Stomach (tissue), 9 donors: ENCODE measurements around the gene SFT2D3. TPM values are rescaled to one million over a fixed set of nuclear protein-coding genes. Genes with fewer than 3 reads are reported as not detected.

Experiments used
- DNase-seq, 2 donors: peaks; one replicate each; pipeline versions ENCODE4 v3.0.0 to v3.0.0-alpha.2; 2013 to 2019
- H3K27ac ChIP-seq, 5 donors: fragments of 200-600 bp in 4 of 5; sonication (generic) in 4 of 5; one replicate each; pipeline ENCODE4 v1.5.1; 2013 to 2019; ENCODE audit warnings: mild to moderate bottlenecking in 1 of 5, moderate library complexity in 1 of 5
- H3K27me3 ChIP-seq, 3 donors: fragments of 200-600 bp; sonication (generic); one replicate each; pipeline ENCODE4 v1.5.1; 2017 to 2019; ENCODE audit warnings: mixed run types in 1 of 3
- H3K36me3 ChIP-seq, 4 donors: fragments of 200-600 bp; sonication (generic); 1 replicate in 3 of 4; 2 replicates in 1 of 4; pipeline ENCODE4 v1.5.1; 2016 to 2019
- H3K4me1 ChIP-seq, 4 donors: fragments of 200-600 bp; sonication (generic); one replicate each; pipeline ENCODE4 v1.5.1; 2016 to 2019
- H3K4me3 ChIP-seq, 4 donors: fragments of 200-600 bp; sonication (generic) in 3 of 4; one replicate each; pipeline ENCODE4 v1.5.1; 2016 to 2019; ENCODE audit warnings: mild to moderate bottlenecking in 1 of 4
- H3K9me3 ChIP-seq, 4 donors: fragments of 200-600 bp; sonication (generic); one replicate each; pipeline ENCODE4 v1.5.1; 2016 to 2019
- CTCF ChIP-seq, 7 experiments: fragments of 450-650 bp in 4 of 7; fragments of 200-600 bp in 3 of 7; sonication (generic) in 3 of 7; IDR thresholded peaks; one replicate each; pipeline ENCODE4 v1.5.1; 2016 to 2019; ENCODE audit warnings: antibody characterized with exemption in 7 of 7, control low read depth in 2 of 7, mild to moderate bottlenecking in 1 of 7
- EP300 ChIP-seq: sonication (generic); formaldehyde crosslinking; IDR thresholded peaks from one replicate; pipeline ENCODE4 v1.6.1; 2017; ENCODE audit warnings: antibody characterized with exemption
- POLR2A ChIP-seq, 4 donors: fragments of 450-650 bp; IDR thresholded peaks; one replicate each; pipeline ENCODE4 v1.6.1; 2016; ENCODE audit warnings: antibody characterized with exemption in 4 of 4, control low read depth in 2 of 4, mild to moderate bottlenecking in 1 of 4, moderate library complexity in 1 of 4
- POLR2AphosphoS5 ChIP-seq, 3 donors: sonication (generic); formaldehyde crosslinking; IDR thresholded peaks; one replicate each; pipeline ENCODE4 v1.6.1; 2016; ENCODE audit warnings: antibody characterized with exemption in 3 of 3
- WGBS, 5 donors: extraction: QIAGEN DNeasy Blood & Tissue Kit in 3 of 5; methylation state at CpG; one replicate each; pipeline versions ENCODE4 v1.1.5 to v1.1.7; 2013 to 2018; 5-methylcytosine and 5-hydroxymethylcytosine counted together
- intact Hi-C: fragments of 100-400 bp; cut with DNase I; formaldehyde crosslinking; loops from one replicate; pipeline ENCODE4 v1.15.1; 2023; ENCODE audit warnings: low total_unique reads
- polyA plus RNA-seq, 3 donors: library from polyadenylated mRNA; stranded (reverse); fragments of 200-250 nt; gene quantifications; one replicate each; pipeline ENCODE4 v1.2.3, GENCODE V29; 2013
- total RNA-seq, 5 donors: library from RNA; depleted of rRNA; stranded (reverse); fragments of >200 nt; gene quantifications; one replicate each; pipeline versions ENCODE4 v1.1.0 to v1.2.3, GENCODE V29; 2014 to 2016
- donor health status: healthy with polysubstance abuse.
- donor health status: Bipolar disorder and iron deficiency.
- donor health status: healthy.

Gene SFT2D3
- total and polyA plus RNA-seq, 8 donors: 2.1 to 35.6 (median 6.6) TPM

- peaks cover 0 to 39% (median 10%) of the 10 kb centered on the region in 4 donors for H3K36me3 ChIP-seq
- TF ChIP-seq POLR2A (IDR thresholded peaks at IDR 0.05) (no peak), EP300 (no peak), CTCF (IDR thresholded peaks at IDR 0.05) (no peak), POLR2AphosphoS5 (IDR thresholded peaks at IDR 0.05) (no peak)
- intact Hi-C loops: no loop called here
- H3K27me3 ChIP-seq: no peaks in the 10 kb centered on the region
- H3K9me3 ChIP-seq: no peaks in the 10 kb centered on the region
- 85 to 93% (median 92%) methylated on average over 8 of the region's 8 CpGs for WGBS, 5 donors
- H3K27ac ChIP-seq: no peak overlapping the region
- H3K4me1 ChIP-seq: no peaks in the 10 kb centered on the region
- DNase-seq: no peak
- no peak overlapping the region for H3K4me3 ChIP-seq
Measured at GRCh38 chr2:127754186-127754585, 52.9 kb downstream of the SFT2D3 start.

Other genes starting within 250 kb of the SFT2D3 start
- 100 to 1,000 TPM in 2 of 5 donors, 10 to 100 TPM in 3; 27.4 to 145 (median 92.2) TPM for gene IWS1, start 175.0 kb upstream of the SFT2D3 start, total RNA-seq
- gene IWS1, start 175.0 kb upstream of the SFT2D3 start, polyA plus RNA-seq: 10 to 100 TPM; 18.7 to 20.7 (median 20.6) TPM
- gene MYO7B, start 165.8 kb upstream of the SFT2D3 start, total RNA-seq: 100 to 1,000 TPM in 1 of 5 donors, 1 to 10 TPM in 1, under 1 TPM in 1, not detected in 2; under 0.01 to 155 (median 2.8) TPM
- under 1 TPM; 0.31 to 0.50 (median 0.46) TPM for gene MYO7B, start 165.8 kb upstream of the SFT2D3 start, polyA plus RNA-seq
- gene GPR17, start 55.3 kb upstream of the SFT2D3 start, total RNA-seq: not detected
- gene GPR17, start 55.3 kb upstream of the SFT2D3 start, polyA plus RNA-seq: under 1 TPM; 0.19 to 0.61 (median 0.25) TPM
- gene LIMS2, start 26.0 kb upstream of the SFT2D3 start, total RNA-seq: 10 to 100 TPM; 30.3 to 90.4 (median 52.5) TPM
- gene LIMS2, start 26.0 kb upstream of the SFT2D3 start, polyA plus RNA-seq: 10 to 100 TPM; 33.0 to 94.1 (median 66.6) TPM
- 10 to 100 TPM; 11.7 to 99.9 (median 35.3) TPM for gene WDR33, start 109.7 kb downstream of the SFT2D3 start, total RNA-seq
- gene WDR33, start 109.7 kb downstream of the SFT2D3 start, polyA plus RNA-seq: 10 to 100 TPM in 1 of 3 donors, 1 to 10 TPM in 2; 7.9 to 12.0 (median 8.6) TPM
- gene POLR2D, start 156.7 kb downstream of the SFT2D3 start, total RNA-seq: 10 to 100 TPM in 2 of 5 donors, 1 to 10 TPM in 3; 3.5 to 20.1 (median 8.7) TPM
- 10 to 100 TPM in 1 of 3 donors, 1 to 10 TPM in 2; 6.3 to 10.5 (median 7.9) TPM for gene POLR2D, start 156.7 kb downstream of the SFT2D3 start, polyA plus RNA-seq
- gene AMMECR1L, start 184.5 kb downstream of the SFT2D3 start, total RNA-seq: 10 to 100 TPM in 3 of 5 donors, 1 to 10 TPM in 2; 1.4 to 19.8 (median 14.3) TPM
- gene AMMECR1L, start 184.5 kb downstream of the SFT2D3 start, polyA plus RNA-seq: 1 to 10 TPM; 5.7 to 6.7 (median 6.4) TPM